HG03354 (cell line): Measurements from ENCODE around the gene ANKRD36C.
"Not testable (repeated sequence)": the region's sequence is repeated elsewhere in the genome, so short reads cannot be mapped to it uniquely, and the experiment has no call there.

ENCODE experiments used
- ATAC-seq: cut with Tn5 transposase; IDR thresholded peaks from one replicate; pipeline ENCODE4 v1.9.1; 2021; ENCODE audit warnings: mild to moderate bottlenecking; ENCODE audit not compliant: unreplicated experiment, poor library complexity, severe bottlenecking

Gene ANKRD36C

GRCh38 chr2:95817521-95817920, 174.1 kb downstream of the ANKRD36C start:
- not testable (repeated sequence) for ATAC-seq

- not testable (repeated sequence) for ATAC-seq
These were observed 178.3 kb downstream of the ANKRD36C start for GRCh38 chr2:95813311-95813710.

GRCh38 chr2:95799892-95800291, 191.7 kb downstream of the ANKRD36C start:
- ATAC-seq: no peak

- ATAC-seq: not testable (repeated sequence)
These were observed 192.3 kb downstream of the ANKRD36C start for GRCh38 chr2:95799147-95799889.

- ATAC-seq: not testable (repeated sequence)
These were observed 195.2 kb downstream of the ANKRD36C start for GRCh38 chr2:95796249-95797099.

GRCh38 chr2:95793970-95794369, 197.7 kb downstream of the ANKRD36C start:
- not testable (repeated sequence) for ATAC-seq

- not testable (repeated sequence) for ATAC-seq
These were observed 201.4 kb downstream of the ANKRD36C start for GRCh38 chr2:95790180-95790579.

- ATAC-seq: not testable (repeated sequence)
These were observed 202.2 kb downstream of the ANKRD36C start for GRCh38 chr2:95789385-95789784.

GRCh38 chr2:95788642-95789041, 203.0 kb downstream of the ANKRD36C start:
- ATAC-seq: not testable (repeated sequence)
